B cell (primary cell): ENCODE measurements around the gene CHST13. TPM values are rescaled to one million over a fixed set of nuclear protein-coding genes. Genes with fewer than 3 reads are reported as not detected.

Source experiments
- ATAC-seq: fragments of 200-7000 bp; cut with Tn5 transposase; one replicate; pipeline ENCODE4 v1.10.0; 2021; ENCODE audit warnings: low read depth, mild to moderate bottlenecking, moderate number of reproducible peaks, moderate library complexity
- CTCF ChIA-PET: fragments of 350-600 bp; sonication (Branson Sonifier 250); formaldehyde crosslinking; loops from one replicate; lab custom pipeline; 2021; ENCODE audit warnings: antibody characterized with exemption, inconsistent platforms; lab: Charles Lee
- POLR2A ChIA-PET: fragments of 350-600 bp; sonication (Branson Sonifier 250); formaldehyde crosslinking; loops from one replicate; lab custom pipeline; 2021; ENCODE audit warnings: antibody characterized with exemption; lab: Charles Lee
- DNase-seq: peaks from one replicate; pipeline ENCODE4 v3.0.0; 2013
- H2AFZ ChIP-seq: 2 replicates; pipeline ENCODE4 v1.6.1; 2012; ENCODE audit warnings: mild to moderate bottlenecking, low read depth, low read length; ENCODE audit not compliant: insufficient read depth, poor library complexity, severe bottlenecking
- H3K27ac ChIP-seq, 2 donors: 1 replicate in 1 of 2; 2 replicates in 1 of 2; pipeline ENCODE4 v1.5.1; 2012 to 2013; ENCODE audit warnings: low read length in 2 of 2, mild to moderate bottlenecking in 2 of 2, moderate library complexity in 1 of 2
- H3K27me3 ChIP-seq, 4 experiments: fragments of 200-600 bp in 1 of 4; sonication (generic) in 1 of 4; replicated peaks in 1 of 4; 1 replicate in 2 of 4; 2 replicates in 2 of 4; pipeline versions ENCODE4 v1.6.1 to v1.7.0; 2013 to 2016; ENCODE audit warnings: low read length in 3 of 4, mild to moderate bottlenecking in 2 of 4, mixed read lengths in 1 of 4, moderate library complexity in 1 of 4; ENCODE audit not compliant: insufficient read depth in 4 of 4, control insufficient read depth in 3 of 4; ENCODE audit errors: control extremely low read depth in 1 of 4
- H3K36me3 ChIP-seq, 2 experiments: replicated peaks in 1 of 2; 1 replicate in 1 of 2; 2 replicates in 1 of 2; pipeline versions ENCODE4 v1.6.1 to v1.7.1; 2013; ENCODE audit warnings: low read length in 1 of 2; ENCODE audit not compliant: insufficient read depth in 2 of 2, control insufficient read depth in 1 of 2; ENCODE audit errors: control extremely low read depth in 1 of 2, extremely low read depth in 1 of 2
- H3K4me1 ChIP-seq, 2 donors: fragments of 200-600 bp in 1 of 2; sonication (generic) in 1 of 2; 1 replicate in 1 of 2; 2 replicates in 1 of 2; pipeline versions ENCODE4 v1.5.1 to v1.6.1; 2013 to 2017; ENCODE audit warnings: low read length in 2 of 2; ENCODE audit not compliant: control insufficient read depth in 2 of 2, insufficient read depth in 2 of 2
- H3K4me2 ChIP-seq: replicated peaks from 2 replicates; pipeline ENCODE3; 2012; ENCODE audit warnings: mild to moderate bottlenecking, low read depth, low read length; ENCODE audit not compliant: poor library complexity, severe bottlenecking
- H3K4me3 ChIP-seq, 5 experiments: fragments of 200-600 bp in 1 of 5; sonication (generic) in 1 of 5; 1 replicate in 3 of 5; 2 replicates in 2 of 5; pipeline versions ENCODE4 v1.5.1 to v1.7.0; 2011 to 2016; ENCODE audit warnings: low read length in 4 of 5, mild to moderate bottlenecking in 4 of 5, low read depth in 2 of 5, control low read depth in 1 of 5, moderate library complexity in 1 of 5; ENCODE audit not compliant: insufficient read depth in 1 of 5; ENCODE audit errors: control extremely low read depth in 1 of 5, extremely low read depth in 1 of 5
- H3K79me2 ChIP-seq: fragments of 200-600 bp; sonication (generic); one replicate; pipeline ENCODE4 v1.6.0; 2016; ENCODE audit warnings: low read length; ENCODE audit not compliant: control insufficient read depth, insufficient read depth
- H3K9ac ChIP-seq: fragments of 200-600 bp; sonication (generic); 2 replicates; pipeline ENCODE4 v1.6.1; 2017; ENCODE audit warnings: mild to moderate bottlenecking, low read length, moderate library complexity
- H3K9me3 ChIP-seq, 3 donors: one replicate each; pipeline versions ENCODE4 v1.6.1 to v1.7.1; 2013; ENCODE audit warnings: low read length in 2 of 3; ENCODE audit not compliant: control insufficient read depth in 2 of 3, insufficient read depth in 1 of 3; ENCODE audit errors: control extremely low read depth in 1 of 3
- H4K20me1 ChIP-seq: 2 replicates; pipeline ENCODE4 v1.6.0; 2012; ENCODE audit warnings: mild to moderate bottlenecking, low read length; ENCODE audit not compliant: insufficient read depth, control insufficient read depth, poor library complexity, severe bottlenecking
- H3K27ac Mint-ChIP-seq: one replicate; pipeline ENCODE4 v1.8.0; 2021; ENCODE audit warnings: mixed read lengths
- H3K27me3 Mint-ChIP-seq: one replicate; pipeline ENCODE4 v1.8.0; 2021; ENCODE audit warnings: mixed read lengths
- H3K4me1 Mint-ChIP-seq: one replicate; pipeline ENCODE4 v1.8.0; 2021; ENCODE audit warnings: mixed read lengths
- H3K4me3 Mint-ChIP-seq: one replicate; pipeline ENCODE4 v1.8.0; 2021; ENCODE audit warnings: mixed read lengths
- H3K9me3 Mint-ChIP-seq: one replicate; pipeline ENCODE4 v1.8.0; 2022; ENCODE audit warnings: mixed read lengths; ENCODE audit not compliant: insufficient read depth
- EZH2 ChIP-seq: IDR thresholded peaks from 2 replicates; pipeline ENCODE4 v1.6.1; 2012; ENCODE audit warnings: borderline replicate concordance, low read depth, mild to moderate bottlenecking, moderate library complexity, low read length; ENCODE audit not compliant: insufficient read depth, poor library complexity, severe bottlenecking
- WGBS: methylation state at CpG from one replicate; pipeline ENCODE4 v1.1.5; 2013; ENCODE audit warnings: missing lambda C conversion rate; ENCODE audit not compliant: insufficient coverage; 5-methylcytosine and 5-hydroxymethylcytosine counted together
- intact Hi-C: fragments of 100-400 bp; cut with micrococcal nuclease; formaldehyde crosslinking; loops from one replicate; pipeline ENCODE4 v1.10.0; 2022
- polyA plus RNA-seq: library from polyadenylated mRNA; depleted of rRNA; stranded (reverse); fragments of >200 nt; gene quantifications from 2 replicates; pipeline ENCODE4 v1.2.3, GENCODE V29; 2012
- total RNA-seq, 2 donors: library from RNA; stranded (reverse); fragments of 120-200 nt in 1 of 2; gene quantifications; 1 replicate in 1 of 2; 2 replicates in 1 of 2; pipeline versions ENCODE4 v1.2.3 to v1.2.4, GENCODE V29; 2013 to 2022
- TF ChIP-seq, protein P1 (sequence below): fragments of 200-600 bp; IDR thresholded peaks from one replicate; pipeline ENCODE4 v1.8.0; 2022; ENCODE audit warnings: antibody characterized with exemption, mild to moderate bottlenecking

Gene CHST13
- total and polyA plus RNA-seq, 2 donors (not counting 1 experiment from before 2014, with no cell fraction given): 0.07 TPM; not detected in 1

DNA sequence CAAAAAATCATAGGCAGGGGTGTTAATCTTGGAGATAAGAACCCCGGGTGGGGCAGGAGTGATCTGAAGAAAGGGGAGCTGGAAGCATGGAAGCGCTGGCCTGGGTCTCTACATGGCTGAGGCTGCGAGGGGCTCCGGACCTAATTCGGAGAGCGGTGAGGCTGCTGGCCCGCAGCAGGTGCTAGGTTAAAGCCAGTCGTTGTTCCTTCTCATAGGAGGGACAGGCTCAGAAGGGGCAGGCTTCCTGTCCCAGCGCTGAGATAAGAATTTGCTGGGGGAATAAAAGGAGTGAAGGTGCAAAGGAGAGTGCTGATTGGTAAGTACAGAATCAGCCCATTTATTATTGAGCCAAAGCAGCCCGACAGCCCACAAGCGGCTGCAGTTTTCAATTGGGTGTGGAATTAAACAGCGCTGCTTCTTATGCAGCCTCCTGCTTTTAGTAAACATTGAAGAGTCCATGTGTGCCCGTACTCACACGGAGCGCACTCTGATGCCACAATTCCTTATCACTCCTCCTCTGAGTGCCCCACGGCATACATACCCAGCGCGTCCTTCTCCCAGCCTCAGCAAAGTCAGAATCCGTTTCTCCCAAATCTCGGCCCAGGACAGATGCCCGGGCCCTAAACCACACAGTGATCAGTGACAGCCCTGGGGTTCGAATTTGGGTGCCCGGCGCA, 17.1 kb downstream of the CHST13 start:
- WGBS: 54% methylated on average over 22 of the region's 24 CpGs
- CTCF ChIA-PET: no interaction called here

More for the DNA sequence above, 17.1 kb downstream of the CHST13 start:
- DNase-seq (no peak), ATAC-seq (no peak)
- no peak overlapping the region for H3K9ac ChIP-seq
- no peaks in the 10 kb centered on the region for H3K79me2 ChIP-seq
- POLR2A ChIA-PET: no interaction called here
- Mint-ChIP-seq H3K27ac (no peak overlapping the region), H3K27me3 (peaks cover 6% of the 10 kb centered on the region), H3K4me3 (no peak overlapping the region), H3K4me1 (no peaks in the 10 kb centered on the region), H3K9me3 (no peaks in the 10 kb centered on the region)
- no peak overlapping the region for H3K4me3 ChIP-seq
- H3K27ac ChIP-seq: no peak overlapping the region
- no peaks in the 10 kb centered on the region for H3K27me3 ChIP-seq
- H3K4me1 ChIP-seq: peaks cover 0 to 6% of the 10 kb centered on the region in 2 donors
- intact Hi-C loops: no loop called here
- H4K20me1 ChIP-seq: no peaks in the 10 kb centered on the region
- H3K9me3 ChIP-seq: peaks cover 0 to 8% (median 0%) of the 10 kb centered on the region in 3 donors
- H3K4me2 ChIP-seq: no peak overlapping the region
- no peaks in the 10 kb centered on the region for H3K36me3 ChIP-seq
- TF ChIP-seq, protein P1, sequence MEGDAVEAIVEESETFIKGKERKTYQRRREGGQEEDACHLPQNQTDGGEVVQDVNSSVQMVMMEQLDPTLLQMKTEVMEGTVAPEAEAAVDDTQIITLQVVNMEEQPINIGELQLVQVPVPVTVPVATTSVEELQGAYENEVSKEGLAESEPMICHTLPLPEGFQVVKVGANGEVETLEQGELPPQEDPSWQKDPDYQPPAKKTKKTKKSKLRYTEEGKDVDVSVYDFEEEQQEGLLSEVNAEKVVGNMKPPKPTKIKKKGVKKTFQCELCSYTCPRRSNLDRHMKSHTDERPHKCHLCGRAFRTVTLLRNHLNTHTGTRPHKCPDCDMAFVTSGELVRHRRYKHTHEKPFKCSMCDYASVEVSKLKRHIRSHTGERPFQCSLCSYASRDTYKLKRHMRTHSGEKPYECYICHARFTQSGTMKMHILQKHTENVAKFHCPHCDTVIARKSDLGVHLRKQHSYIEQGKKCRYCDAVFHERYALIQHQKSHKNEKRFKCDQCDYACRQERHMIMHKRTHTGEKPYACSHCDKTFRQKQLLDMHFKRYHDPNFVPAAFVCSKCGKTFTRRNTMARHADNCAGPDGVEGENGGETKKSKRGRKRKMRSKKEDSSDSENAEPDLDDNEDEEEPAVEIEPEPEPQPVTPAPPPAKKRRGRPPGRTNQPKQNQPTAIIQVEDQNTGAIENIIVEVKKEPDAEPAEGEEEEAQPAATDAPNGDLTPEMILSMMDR: no peak
- no peak for TF ChIP-seq EZH2
- H2AFZ ChIP-seq: no peak overlapping the region
